IPS-NIHi7 (cell line): ENCODE results near the gene SURF1.

ENCODE experiments used
- DNase-seq: peaks from one replicate; pipeline ENCODE4 v3.0.0; 2012; ENCODE audit warnings: mixed read lengths; ENCODE audit errors: extremely low spot score

The SURF1 gene

DNA sequence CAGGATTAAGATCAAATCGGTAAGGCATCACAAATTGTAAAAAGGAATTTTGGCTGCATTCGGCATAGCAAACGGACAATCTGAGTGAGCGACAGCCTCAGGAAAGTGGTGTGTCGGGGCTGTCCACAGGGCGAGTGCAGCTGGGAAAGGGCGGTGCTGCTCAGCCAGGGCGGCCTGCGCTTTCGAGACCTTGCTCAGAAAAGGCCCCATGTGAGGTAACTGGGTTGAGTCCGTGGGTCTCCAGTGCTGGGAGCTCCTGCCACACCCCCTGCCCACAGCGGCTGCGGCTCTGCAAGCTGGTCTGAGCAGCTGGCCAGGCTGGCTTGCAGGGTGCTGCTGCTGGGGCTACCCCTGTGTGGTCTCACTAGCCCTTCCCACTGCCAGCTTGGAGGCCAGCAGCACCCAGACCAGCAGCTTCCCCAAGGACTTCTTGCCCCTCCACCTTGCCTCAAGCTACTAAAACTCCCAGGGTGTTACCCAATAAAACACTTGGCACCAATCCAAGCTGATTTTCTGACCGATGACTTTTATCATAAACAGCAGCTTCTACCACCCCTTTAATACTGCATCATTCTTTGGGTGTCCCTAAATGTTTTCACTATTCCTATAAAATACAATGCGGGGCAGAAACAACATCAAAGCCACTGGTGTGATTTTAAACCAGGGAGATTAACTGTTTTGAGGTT, 6.2 kb upstream of the SURF1 start:
- no peak for DNase-seq

DNA sequence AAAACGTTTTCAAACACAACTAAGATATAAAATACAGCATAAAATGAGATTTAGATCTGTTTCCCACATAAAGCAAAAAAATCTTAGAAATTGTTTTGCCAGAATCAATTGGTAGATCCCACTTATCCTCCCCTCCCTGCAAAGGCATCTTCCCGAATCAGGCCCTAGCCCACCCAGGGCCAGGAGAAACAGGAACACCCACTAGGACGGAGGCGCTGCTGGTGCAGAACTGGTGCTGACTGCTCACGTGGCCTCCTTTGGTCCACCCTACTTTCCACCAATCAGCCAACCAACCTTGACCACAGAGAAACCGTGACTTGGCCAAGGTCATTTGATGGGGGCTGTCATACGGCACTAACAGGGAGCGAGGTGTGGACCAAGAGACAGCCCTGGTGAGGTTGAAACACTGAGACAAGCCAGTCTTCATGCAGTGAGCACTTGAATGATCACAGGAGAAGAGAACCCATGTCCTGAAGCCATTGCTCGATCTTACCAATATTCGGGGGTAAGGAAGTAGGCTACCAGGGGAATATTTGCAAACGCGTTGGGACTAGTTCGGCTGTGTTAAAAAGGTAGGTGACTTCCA, 5.3 kb upstream of the SURF1 start:
- no peak for DNase-seq

DNA sequence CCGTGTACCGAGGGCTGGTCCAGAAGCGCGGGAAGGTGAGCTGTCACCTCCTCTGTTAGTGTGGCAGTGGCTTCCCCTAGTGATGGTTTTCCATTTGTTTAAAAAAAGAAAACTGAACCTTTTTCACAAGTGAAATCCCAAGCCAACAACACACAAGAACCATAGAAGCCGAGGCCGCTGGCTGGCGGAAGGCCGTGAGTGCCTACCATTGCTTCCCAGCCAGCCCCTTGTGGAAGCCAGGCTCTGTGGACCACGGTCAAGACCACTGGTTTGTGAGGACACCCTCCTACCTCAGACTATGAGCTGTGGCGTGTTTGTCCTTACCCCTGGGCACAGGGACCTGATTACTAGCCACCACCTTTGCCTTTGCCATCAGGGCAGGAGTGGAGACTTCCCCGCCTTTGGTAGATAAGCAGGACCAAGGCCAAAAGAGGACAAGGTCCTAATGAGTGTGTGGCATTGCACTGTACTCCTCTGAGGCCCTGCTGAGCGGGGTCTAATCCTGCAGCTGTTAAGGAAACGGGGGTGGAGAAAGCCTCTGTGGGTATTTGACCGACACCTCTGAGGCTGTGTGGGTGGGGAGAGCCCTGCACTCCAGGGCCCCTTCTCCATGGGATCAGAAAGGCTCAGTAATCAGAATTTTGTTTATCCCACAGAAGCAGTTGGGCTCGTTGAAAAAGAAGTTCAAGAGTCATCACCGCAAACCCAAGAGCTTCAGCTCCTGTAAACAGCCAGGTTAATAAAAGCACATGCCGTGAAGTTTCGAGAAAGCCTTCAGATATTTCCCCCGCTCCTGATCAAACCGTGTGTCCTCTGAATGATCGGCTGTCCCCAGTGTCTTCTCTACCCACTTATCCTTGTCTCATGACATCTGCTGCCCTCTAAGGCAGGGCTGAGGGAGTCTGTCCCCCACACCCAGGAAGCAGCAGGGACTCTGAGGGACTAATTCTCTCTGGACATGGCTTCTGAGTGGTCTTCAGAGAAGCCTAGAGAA, 4.4 kb upstream of the SURF1 start:
- no peak for DNase-seq

DNA sequence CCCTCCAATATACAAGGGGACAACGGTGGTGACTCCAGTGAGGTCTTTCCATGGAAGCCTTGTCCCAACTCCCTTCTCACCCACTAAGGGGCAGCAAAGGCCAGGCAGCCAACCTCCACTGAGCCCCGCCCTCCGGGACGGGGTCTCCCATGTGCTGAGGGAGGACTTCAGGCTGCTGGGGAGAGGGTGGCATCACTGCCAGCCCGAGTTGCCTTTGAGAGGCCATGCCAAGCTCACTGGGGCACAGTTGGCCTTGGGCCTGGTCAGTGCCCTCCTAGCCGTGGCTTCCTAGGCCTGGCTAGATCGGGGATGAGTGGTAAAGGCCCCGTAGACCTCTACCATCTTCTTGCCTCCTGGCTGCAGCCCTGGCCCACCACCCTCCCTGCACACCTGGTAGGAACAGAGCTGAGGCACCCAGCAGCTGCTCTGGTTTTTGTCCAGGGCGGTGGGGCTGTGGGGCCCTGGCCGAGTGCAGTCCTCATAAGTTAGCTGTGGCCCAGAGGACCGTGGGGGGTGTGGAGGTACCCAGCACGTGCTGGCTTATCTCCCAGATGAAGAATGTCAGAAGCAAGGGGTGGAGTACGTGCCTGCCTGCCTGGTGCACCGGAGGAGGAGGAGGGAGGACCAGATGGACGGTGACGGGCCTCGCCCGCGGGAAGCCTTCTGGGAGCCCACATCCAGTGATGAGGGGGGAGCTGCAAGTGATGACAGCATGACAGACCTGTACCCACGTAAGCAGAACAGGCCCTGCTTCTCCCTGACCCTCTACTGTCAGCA, 3.3 kb upstream of the SURF1 start:
- DNase-seq = peak; percentile 64

DNA sequence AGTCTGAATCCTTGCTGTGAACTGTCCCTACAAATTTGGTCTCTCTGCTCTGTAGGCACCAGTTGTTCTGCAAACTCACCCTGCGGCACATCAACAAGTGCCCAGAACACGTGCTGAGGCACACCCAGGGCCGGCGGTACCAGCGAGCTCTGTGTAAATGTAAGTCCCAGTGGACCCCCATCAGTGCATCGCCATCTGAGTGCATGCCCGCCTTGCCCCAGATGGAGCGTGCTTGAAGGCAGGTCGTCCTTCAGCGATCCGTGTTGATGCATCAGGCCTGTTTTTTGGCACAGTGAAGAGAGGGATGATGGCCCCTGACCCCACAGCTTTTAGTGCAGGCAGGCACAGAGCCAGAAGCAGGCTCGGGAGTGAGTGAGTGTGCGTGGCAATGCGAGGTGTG, 1.4 kb upstream of the SURF1 start:
- no peak for DNase-seq

DNA sequence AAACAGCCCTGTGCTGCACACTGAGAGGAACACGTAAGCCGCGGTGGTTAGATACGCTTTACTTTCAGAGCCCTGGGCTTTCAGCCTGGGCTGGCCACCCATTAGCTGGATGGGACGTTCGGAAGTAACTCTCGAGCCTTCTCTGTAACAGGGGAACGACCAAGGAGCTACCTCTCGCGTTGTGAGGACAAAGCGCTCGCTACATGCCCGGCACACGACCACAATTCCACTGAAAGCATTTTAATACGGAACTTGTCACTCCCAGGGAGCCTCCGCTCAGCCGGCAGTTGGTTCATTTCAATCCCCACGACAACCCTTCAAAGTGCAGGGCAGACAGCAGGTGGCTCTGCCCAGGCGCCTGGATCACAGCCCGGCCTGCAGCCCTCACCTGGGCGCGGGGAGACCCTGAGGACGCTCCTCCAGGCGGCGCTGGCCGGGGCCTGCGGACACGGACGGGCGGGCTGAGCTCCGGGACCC, 368 bp downstream of the SURF1 start:
- no peak for DNase-seq

DNA sequence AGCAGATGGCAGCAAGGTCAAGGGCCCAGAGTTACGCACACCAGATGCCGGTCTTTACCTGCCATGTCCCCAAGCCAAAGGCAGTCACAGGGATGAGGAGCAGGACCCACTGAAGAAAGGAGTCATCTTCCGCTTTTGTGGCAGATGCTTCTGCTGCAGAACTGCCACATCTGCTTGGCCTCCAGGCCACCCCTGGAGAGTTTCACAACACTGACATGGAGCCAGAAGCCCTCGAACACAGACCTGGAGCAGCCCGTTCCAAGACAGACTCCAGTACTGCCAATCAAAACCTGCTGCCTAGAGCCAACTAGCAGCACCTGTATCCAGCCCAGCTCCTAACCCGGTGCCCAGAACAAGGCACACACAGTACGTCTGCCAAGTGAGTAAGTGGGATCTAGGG, 1.5 kb downstream of the SURF1 start:
- DNase-seq = no peak

DNA sequence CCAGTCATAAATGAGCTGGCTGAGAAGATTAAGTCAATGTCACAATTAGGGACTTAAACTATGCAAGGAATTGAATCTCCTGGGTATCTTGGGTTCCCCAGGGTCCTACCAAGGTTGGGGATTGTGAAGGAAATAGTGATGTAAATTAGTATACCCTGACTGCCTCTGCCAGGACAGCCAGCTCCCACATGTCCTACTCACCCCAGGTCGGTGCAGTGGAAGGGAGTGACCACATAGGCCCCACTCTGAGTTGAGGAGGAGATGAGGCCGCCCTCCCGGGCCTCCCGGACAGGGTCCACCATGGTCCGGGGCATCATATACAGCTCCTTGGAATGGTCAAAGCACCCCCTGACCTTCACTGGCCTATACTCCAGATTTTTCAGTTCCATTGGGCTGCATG, 2.7 kb downstream of the SURF1 start:
- no peak for DNase-seq

DNA sequence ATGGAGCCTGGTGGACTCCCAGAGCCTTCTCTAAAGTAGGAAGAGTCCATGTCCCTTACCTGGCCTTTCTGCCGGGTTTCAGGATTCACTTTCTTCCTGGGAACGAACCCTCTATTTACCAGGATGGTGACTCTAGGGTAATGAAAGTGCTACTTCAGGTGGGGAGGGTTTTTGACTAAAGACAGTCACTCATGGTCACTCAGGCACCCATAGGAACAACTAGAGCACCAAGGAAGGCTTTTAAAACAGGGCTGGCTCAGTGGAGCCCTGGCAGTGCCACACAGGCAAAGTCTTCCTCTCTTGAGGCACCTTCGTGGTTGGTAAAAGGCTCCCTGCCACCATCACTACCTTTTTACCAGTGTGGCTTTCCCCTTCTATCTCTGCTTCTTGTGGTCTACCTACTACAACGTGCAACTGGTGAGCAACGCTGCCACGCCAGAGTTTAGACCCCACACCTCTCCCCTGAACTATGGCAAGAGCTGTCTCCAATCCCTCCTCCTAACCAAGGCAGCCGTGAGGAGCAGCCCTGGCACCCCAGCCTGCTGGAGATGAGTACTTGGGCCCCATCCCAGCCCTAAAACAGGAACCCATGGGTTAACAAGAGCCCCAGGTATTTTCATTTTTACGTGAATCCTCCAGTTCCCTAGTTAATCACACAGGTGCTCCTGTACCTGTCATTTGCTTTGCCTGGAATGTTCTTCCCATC, 3.5 kb downstream of the SURF1 start:
- no peak for DNase-seq

DNA sequence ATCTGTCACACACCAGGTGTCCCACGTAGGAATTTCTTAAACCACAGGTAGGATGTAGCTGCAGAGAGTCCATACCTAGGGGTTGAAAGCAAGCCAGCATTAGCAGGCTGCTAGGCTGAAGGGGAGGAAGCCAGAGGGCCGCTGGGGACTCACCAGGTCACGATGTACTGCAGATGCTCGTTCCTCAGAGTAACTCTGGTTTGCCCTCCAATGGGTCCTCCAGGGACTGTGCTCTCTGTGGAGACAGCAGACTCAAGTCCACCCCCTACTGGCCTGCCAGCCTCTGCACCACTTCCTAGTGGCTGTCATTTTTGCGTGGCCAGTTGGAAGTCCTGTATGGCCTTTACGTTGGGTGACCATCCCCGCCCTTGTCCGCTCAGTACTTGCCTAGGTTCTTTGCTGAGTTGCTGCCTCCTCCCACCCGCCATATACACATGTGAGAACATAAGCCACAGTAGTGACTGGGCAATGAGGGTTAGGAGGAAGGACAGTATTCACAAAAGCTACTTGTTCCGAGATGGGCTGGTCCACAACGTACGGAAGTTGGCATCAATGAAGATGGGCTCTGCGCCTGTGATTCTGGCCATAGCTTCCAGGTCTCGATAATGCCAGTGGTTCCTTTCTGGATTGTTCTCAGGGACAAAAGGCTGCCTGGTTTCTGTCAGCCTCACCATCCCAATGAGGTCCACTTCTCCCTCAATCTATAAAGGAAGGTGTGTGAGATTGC, 4.2 kb downstream of the SURF1 start:
- peak; percentile 77 for DNase-seq

DNA sequence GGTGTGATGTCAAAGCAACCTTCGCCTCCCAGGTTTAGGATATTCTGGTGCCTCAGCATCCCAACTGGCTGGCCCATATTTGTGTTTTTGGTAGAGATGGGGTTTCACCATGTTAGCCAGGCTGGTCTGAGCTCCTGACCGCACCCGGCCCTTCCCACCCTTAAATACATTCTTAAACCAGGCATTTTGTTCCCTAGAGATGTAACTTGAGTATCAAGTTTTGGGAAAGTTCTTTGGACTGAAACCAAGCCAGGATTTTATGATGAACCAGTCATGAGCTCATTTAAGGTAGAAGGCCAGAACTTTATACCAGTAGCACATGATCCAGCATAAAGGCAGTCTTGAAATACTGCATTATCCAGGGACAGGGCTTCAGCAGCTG, 4.8 kb downstream of the SURF1 start:
- no peak for DNase-seq

DNA sequence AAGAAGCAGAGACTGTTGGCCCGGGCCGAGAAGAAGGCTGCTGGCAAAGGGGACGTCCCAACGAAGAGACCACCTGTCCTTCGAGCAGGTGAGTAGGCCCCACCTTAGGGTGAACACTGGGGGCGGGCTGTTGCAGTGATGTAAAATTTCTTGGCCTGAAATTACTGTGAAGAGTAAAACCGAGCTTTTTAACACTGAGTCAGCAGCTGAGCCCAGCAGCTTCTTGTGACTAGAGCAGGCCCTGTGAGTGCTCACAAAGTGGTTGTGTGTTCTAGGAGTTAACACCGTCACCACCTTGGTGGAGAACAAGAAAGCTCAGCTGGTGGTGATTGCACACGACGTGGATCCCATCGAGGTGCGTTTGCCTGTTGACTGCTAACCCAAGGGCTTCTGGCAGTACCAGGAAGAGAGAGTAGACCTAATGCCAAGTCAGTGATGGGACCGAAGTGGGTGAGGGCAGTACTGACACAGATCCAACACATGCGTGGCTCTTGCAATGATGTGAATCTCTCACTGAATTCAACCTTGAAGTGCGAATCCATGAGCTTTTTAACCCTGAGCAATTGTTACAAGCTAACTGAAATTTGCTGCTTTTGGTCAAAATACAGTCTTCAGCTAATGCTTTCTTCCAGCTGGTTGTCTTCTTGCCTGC, 6.2 kb downstream of the SURF1 start:
- DNase-seq = no peak

DNA sequence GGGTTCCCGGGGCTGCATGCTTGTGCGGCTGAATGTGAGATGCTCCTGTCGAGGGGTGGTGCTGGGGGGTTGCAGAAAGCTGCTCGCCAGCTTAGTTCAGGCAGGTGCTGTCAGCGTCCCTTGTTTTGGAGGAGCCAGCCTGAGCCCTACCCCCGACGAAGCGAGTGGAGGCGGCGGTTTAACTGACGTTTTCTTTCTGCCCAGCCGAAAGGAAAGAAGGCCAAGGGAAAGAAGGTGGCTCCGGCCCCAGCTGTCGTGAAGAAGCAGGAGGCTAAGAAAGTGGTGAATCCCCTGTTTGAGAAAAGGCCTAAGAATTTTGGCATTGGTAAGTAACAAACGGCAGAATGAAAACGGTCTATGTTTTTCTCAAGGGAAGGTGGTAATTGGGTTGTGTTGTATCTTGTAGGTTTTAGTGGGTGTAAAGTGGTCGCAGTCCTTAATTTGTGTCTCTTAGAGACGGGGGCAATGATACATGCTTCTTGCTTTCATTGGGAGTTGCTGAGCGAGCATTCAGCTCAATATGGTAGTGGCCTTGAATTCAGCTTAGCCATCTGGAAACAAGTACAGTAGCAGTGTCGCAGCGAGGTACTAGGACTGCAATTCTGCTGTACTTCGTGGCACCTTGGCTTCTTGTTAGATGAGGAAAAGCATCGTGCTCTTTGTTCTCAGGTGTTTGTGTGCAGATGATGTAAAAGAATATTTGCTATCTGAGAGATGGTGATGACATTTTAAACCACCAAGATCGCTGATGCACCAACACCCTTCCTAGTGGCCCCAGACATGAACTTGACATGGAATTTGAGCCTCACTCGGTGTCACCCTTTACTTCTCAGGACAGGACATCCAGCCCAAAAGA, 7.3 kb downstream of the SURF1 start:
- DNase-seq = no peak

DNA sequence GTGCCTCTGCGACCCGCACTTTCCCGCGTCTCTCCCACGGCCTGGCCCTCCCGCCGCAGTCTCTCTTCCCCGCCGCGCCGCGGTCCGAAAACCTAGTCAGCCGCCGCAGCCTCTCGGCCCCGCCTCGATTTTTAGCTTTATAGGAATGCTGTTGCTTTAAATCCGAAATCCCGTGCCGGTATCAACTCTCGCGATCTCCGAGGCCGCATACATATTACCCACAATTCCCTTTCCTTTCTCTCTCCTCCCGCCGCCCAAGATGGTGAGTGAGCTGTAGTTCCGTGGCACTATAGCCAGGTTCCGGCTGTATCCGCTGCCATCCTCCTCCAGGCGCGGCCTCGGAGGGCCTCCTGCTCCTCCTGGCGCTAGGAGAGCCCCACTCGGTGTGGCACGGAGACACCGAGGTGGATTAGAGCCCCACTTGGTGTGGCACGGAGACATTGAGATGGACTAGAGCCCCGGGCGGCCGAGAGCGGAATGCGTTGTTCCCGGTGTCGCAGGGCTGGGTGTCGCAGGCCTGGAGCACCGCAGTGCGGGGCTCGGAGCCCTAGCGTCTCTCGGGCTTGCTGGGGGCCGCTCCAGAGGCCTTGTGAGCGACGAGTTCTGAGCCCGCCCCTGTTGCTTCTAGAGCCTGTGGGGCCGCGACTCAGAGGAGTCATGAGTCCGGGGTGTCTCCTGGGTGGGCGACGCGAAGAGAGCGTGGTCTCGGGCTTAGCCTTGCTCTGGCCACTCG, 8.1 kb downstream of the SURF1 start, which contains the start of the genes MED22 and RPL7A:
TSS of gene MED22 (minus strand) at position 147 of the 733 bp plus-strand sequence. CDS start 1,469 bp downstream, outside the sequence.
TSS of gene RPL7A (plus strand) at position 234 of the 733 bp plus-strand sequence. CDS start at position 260, 26 bp downstream.
- peak; percentile 85 for DNase-seq

DNA sequence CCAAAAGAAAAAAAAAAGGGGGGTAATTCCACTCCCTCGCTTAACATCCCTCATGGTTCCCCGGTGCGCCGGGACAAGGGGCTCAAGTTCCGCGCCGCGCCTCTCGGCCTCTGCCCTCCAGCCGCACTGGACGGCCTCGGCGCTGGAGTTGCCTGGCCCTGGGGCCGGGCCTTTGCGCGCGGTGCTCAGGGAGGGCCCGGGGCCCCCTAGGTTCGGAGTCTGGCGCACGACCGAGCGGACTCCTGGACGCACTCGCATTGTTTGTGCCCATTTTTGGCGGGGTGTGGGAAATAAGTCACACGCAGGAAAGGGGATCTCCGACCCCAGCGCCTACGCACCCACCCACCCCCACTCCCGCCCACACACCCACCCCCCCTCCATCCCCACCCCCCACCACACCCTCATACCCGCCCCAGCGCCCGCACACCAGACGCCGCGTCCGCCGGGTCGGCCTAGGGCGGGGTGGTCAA, 8.7 kb downstream of the SURF1 start:
- peak; percentile 50 for DNase-seq

DNA sequence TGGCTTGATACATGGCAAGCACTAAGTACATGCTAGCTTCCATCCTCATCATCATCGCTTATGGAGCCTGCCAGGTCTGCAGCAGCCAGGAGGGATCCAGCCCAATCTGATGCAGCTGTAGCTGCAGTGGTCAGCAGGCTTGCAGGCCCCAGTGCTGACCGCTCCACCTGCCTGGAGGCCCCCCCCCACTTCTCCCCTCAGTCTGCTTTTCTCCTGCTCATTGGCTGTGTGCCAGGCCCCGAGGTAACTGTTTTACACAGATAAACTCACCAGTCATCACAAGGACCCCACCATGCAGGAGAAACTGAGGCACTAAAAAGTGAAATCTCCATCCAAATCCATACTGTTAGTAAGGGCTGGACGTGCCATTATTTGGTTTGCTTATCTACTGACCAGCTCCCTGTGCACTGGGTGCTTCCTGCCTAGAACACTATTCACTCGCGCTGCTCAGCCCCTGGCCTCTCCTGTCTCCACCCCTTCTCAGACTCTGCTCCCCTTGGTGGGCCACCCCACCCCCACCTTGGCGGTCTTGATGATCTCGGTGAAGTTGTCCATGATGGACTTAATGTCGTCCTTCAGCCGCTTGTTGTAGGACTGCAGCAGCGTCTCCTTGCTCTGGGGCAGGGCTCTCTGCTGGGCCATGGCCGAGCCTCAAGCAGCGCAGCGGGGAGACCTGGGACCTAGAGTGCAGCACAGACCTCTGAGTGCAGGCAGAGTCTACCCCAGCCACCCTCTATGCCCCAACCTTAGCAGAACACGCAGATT, 10.1 kb downstream of the SURF1 start:
- DNase-seq = no peak

DNA sequence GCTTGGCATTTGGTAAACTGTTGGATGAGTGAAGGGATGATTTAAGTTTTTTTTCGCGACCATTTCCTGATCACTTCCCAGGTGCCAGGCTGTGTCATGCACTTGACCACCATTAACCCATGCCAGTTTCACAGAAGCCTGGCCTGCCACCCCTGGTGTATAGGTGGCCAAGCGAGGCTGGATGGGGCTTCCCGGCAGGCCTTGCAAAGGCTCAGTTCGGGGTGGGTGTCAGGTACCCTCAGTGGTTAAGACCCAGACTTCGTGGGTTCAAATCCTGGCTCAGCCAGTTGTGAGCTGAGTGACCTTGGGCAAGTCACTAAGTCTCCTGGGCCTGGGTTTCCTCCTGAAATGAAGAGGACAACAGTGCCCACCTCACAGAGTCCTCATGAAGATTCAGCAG, 10.7 kb downstream of the SURF1 start:
- DNase-seq = no peak
